GM12872 (cell line): ENCODE data around the gene CACNA1D.

ENCODE experiments used
- TF ChIP-seq, protein P1 (sequence below): IDR thresholded peaks from 3 replicates; pipeline ENCODE4 v1.5.1; 2011; ENCODE audit warnings: low read depth, mild to moderate bottlenecking, low read length, moderate library complexity; ENCODE audit not compliant: insufficient read depth

Gene CACNA1D

DNA sequence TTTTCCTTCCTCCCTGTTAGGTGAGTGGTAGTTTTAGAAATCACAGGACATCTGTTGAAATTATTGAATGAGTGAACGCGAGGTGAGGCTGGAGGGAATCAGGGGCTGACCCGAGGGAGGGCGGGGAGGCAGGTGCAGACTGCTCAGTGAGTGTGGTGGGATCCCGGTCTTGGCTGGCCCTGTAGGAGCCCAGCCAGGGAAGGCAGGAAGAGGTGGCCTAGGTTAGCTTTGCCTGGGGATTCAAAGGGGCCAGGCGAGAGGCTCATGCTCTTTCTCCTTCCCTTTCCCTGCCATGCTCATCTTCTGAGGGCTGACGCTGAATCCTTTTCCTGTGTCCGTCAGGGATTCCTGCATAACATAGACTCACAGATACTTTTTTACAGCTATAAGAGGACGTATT is 15.1 kb downstream of the CACNA1D start:
- TF ChIP-seq, protein P1, sequence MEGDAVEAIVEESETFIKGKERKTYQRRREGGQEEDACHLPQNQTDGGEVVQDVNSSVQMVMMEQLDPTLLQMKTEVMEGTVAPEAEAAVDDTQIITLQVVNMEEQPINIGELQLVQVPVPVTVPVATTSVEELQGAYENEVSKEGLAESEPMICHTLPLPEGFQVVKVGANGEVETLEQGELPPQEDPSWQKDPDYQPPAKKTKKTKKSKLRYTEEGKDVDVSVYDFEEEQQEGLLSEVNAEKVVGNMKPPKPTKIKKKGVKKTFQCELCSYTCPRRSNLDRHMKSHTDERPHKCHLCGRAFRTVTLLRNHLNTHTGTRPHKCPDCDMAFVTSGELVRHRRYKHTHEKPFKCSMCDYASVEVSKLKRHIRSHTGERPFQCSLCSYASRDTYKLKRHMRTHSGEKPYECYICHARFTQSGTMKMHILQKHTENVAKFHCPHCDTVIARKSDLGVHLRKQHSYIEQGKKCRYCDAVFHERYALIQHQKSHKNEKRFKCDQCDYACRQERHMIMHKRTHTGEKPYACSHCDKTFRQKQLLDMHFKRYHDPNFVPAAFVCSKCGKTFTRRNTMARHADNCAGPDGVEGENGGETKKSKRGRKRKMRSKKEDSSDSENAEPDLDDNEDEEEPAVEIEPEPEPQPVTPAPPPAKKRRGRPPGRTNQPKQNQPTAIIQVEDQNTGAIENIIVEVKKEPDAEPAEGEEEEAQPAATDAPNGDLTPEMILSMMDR = no peak

DNA sequence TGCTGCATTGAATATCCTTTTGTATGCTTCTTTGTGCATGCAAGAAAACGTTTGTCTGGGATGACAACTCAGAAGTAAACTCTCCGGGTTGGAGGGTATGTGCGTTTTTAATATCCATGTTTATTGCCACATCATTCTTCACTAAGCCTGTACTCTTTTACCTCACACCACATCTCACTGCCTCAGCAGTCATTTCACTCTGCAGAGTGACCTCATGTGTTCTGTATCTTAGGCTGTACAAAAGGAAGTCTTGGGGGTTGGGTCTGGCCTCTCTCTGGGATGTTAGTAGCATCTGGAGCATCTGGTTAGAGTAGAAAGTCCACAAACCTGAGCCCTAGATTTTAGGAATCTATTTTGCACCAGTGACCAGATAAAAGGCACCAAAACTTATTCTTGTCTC is 16.1 kb downstream of the CACNA1D start:
- TF ChIP-seq, protein P1 = no peak

DNA sequence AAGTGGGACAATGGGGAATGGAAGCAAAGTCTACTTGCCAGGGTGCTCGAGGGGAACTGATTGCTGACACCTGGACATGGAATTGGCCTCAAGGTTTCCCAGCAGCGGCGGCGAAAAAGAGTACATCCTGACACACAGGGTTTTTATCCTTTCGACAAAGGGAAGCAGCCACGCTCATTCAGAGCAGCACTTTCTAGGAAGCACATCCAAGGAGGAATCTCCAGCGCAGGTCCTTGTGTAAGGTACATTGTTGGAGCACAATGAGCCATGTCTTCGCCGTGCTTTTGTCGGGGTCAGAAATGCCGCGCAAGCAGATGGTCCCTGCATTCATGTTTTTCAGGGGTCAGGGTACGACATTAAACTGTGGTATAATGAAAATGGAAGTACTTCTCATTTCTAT is 16.8 kb downstream of the CACNA1D start:
- TF ChIP-seq, protein P1 = no peak

DNA sequence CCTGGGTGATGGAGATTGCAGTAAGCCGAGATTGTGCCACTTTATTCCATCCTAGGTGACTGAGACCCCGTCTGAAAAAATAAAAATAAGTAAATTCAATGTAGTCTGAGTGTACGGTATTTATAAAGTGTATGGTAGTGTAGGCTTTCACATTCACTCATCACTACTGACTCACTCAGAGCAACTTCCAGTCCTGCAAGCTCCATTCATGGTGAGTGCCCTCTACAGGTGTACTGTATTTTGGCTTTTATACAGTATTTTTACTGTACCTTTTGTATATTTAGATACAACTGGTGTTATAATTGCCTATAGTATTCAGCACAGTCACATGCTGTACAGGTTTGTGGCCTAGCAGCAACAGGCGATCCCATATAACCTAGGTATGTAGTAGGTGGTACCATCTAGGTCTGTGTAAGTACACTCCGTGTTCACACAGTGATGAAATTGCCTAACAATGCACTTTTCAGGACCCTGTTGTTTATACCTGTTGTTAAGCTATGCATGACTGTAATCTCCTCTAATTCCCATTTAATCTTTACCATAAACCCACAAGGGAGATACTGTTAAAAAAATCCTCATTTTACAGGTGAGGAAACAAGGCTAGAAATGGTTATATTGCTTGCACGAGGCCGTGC is 19.3 kb downstream of the CACNA1D start:
- TF ChIP-seq, protein P1 = peak; percentile 48

DNA sequence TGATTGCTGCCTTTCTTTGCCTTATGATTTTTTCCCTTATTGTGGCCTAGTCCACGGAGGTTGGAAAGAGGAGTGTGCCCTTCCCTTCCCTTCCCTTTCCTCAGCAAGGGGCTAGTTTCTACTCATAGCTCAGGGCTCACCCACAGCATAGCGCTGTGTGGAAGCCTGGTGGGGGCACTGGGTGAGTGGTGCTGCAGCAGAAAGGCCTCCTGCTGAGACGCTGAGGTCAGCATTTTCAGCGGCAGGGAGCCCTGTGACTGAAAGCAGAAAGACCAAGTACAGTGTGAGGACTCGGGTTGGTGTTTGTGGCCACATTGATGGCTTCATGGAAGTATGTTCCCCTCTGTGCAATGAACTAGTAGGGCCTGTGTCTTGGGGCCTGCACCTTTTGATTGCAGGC is 21.9 kb downstream of the CACNA1D start:
- TF ChIP-seq, protein P1 = no peak

GRCh38 chr3:53518495-53518981 is 24.1 kb downstream of the CACNA1D start:
- TF ChIP-seq, protein P1 = no peak

DNA sequence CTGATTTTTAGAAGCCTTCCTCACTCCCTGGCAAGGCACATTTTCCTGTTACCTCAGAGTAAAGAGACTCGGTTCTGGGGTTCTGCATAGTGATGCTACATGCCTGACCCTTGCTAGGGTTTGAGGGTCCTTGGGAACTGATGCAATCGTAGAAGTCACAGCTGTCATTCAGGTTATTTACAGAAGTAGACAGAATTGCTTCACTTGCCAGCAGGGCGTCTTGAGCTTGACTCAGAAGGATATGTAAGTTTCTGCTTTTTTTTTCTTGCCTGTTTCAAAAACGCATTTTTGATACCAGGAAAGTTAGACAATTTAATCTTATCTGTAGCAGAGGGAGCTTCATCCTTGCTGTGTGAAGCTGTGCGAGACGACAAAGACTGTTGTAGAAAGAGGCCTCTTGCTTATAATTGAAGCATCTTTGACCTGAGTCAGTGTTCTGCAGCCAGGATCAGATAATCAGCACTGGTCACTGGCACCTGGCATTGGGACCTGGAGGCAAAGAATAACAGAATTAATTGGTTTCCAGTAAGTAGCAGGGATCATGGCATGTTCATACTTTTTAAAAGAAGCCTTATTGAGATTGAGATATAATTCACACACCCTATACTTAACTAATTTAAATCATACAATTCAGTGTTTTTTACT is 24.8 kb downstream of the CACNA1D start:
- TF ChIP-seq, protein P1 = no peak
